GM08714 (cell line): ENCODE measurements around the gene ZNF213.
A peak's percentile ranks its signal among the peaks of the same experiment; 100 is the strongest.
"Not testable (repeated sequence)": the region's sequence is repeated elsewhere in the genome, so short reads cannot be mapped to it uniquely, and the experiment has no call there.

Experiments used
- H3K4me3 ChIP-seq: fragments of 200-500 bp; sonication (Bioruptor generic); 2 replicates; pipeline ENCODE4 v1.5.1; 2014; ENCODE audit warnings: mild to moderate bottlenecking, low read length, inconsistent platforms
- ZNF274 ChIP-seq: IDR thresholded peaks from 2 replicates; pipeline ENCODE4 v1.6.1; 2012; ENCODE audit warnings: mild to moderate bottlenecking, low read depth, low read length

The ZNF213 gene

GRCh38 chr16:3133844-3134243 lies 985 bp upstream of the ZNF213 start:
- peak overlapping the region; percentile 86 for H3K4me3 ChIP-seq
- TF ChIP-seq ZNF274 = no peak

DNA sequence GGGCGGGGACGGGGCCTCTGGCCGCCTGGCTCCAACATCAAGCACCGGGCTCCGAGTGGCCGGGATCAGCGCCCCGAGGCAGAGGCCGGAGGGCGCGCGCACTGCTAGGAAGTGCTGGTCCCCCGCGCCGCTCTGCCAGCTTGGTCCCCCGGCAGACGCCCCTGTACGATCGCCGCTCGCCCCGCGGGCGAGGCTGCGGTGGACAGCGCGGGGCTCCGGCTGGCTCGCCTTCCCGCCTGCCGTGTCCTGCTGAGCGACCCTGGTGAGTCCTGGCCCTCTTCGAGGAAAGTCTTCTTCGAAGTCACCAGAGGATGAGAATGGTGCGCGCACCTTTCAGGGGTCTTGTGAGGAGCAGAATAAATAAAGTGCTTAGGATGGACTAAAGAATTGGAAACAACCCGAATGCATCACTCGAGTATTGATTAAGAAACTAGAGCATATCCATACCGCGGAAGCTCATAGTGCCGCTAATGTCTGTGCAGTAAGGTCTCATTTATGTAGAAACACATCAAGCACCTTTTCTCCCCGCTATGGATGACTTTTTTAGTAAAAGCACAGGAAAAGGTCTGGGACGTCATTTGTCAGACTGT lies 392 bp downstream of the ZNF213 start:
- H3K4me3 ChIP-seq = peak overlapping the region; percentile 98
- TF ChIP-seq ZNF274 = no peak

DNA sequence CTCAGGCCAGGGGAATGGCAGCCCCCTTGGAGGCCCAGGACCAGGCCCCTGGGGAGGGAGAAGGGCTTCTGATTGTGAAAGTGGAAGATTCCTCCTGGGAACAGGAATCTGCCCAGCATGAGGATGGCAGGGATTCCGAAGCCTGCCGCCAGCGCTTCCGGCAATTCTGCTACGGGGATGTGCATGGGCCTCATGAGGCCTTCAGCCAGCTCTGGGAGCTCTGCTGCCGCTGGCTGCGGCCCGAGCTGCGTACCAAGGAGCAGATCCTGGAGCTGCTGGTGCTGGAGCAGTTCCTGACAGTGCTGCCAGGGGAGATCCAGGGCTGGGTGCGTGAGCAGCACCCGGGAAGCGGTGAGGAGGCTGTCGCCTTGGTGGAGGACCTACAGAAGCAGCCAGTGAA lies 2.4 kb downstream of the ZNF213 start:
- no peak for TF ChIP-seq ZNF274

DNA sequence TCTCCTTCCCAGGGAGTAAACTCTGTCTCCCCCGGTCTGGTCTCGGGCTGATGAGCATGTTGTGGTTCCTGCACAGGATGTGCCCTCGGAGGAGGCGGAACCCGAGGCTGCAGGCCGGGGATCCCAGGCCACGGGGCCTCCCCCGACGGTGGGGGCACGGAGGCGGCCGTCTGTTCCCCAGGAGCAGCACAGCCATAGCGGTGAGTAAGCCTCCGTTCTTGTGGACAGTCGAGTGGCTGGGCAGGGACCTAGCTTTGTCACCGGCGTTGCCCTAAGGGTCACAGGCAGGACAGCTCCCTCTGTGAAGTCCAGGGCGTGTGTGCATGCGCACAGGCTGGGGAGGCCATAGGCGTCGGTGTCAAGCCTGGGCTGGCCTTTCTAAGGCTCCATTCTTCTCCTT lies 3.5 kb downstream of the ZNF213 start:
- TF ChIP-seq ZNF274 = no peak
- H3K4me3 ChIP-seq = no peak overlapping the region

More for the DNA sequence above, 2.4 kb downstream of the ZNF213 start:
- H3K4me3 ChIP-seq = no peak overlapping the region

- TF ChIP-seq ZNF274 = no peak
- no peak overlapping the region for H3K4me3 ChIP-seq
Observed at GRCh38 chr16:3138823-3139426, 4.1 kb downstream of the ZNF213 start.

DNA sequence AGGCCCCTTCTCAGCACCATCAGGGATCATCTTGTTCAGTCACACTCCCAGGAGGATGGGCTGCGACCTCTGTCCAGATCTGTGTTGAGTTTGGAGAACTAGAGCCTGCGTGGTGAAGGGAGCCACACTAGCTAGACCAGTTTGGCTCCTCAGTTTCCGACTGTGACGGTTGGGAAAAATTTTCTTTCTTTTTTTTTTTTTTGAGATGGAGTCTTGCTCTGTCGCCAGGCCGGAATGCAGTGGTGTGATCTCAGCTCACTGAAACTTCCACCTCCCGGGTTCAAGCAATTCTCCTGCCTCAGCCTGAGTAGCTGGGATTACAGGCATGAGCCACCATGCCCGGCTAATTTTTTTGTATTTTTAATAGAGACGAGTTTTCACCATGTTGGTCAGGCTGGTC lies 4.7 kb downstream of the ZNF213 start:
- not testable (repeated sequence) for H3K4me3 ChIP-seq

- no peak for TF ChIP-seq ZNF274
- no peak overlapping the region for H3K4me3 ChIP-seq
Observed at GRCh38 chr16:3140603-3141427, 6.0 kb downstream of the ZNF213 start.

GRCh38 chr16:3141781-3142311 lies 7.0 kb downstream of the ZNF213 start:
- TF ChIP-seq ZNF274 = no peak

DNA sequence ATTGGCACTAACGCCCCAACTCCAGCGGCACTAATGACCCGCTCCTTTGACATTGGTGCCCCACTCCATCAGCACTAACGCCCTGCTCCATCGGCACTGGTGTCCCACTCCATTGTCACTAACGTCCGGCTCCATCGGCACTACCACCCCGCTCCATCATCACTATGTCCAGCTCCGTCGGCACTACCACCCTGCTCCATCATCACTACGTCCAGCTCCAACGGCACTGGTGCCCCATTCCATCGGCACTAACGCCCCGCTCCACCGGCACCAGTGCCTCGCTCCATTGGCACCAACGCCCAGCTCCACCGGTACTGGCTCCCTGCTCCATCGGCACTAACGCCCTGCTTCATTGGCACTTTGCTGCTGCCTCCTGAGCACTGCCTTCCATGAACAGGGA lies 7.5 kb downstream of the ZNF213 start:
- H3K4me3 ChIP-seq = no peak overlapping the region
- no peak for TF ChIP-seq ZNF274

More at GRCh38 chr16:3141781-3142311, 7.0 kb downstream of the ZNF213 start:
- no peak overlapping the region for H3K4me3 ChIP-seq

DNA sequence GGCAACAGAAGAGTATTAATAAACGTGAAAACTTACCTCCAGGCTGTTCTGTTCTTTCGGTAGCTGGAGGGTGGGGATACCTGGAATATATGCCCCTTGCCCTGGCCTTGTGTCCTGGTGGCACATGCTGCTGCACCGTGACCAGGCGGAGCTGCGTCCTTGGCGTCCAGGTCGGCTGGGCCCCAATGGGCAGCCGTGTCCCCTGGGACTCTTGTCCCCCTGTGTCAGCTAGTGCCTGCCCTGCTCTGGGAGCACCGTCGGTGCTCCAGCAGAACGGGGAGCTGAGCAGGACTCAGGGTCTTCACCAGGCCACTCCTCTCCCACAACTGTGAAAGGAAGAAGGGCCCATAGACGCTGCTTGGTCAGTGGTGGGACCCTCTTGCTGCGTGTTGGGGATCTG lies 7.9 kb downstream of the ZNF213 start:
- no peak for TF ChIP-seq ZNF274

GRCh38 chr16:3143189-3143588 lies 8.4 kb downstream of the ZNF213 start:
- no peak overlapping the region for H3K4me3 ChIP-seq
- no peak for TF ChIP-seq ZNF274

More for the DNA sequence above, 7.9 kb downstream of the ZNF213 start:
- H3K4me3 ChIP-seq = no peak overlapping the region

GRCh38 chr16:3143598-3144320 lies 8.9 kb downstream of the ZNF213 start:
- no peak for TF ChIP-seq ZNF274
- H3K4me3 ChIP-seq = no peak overlapping the region

- no peak for TF ChIP-seq ZNF274
- H3K4me3 ChIP-seq = no peak overlapping the region
Observed at GRCh38 chr16:3144321-3144983, 9.6 kb downstream of the ZNF213 start.

DNA sequence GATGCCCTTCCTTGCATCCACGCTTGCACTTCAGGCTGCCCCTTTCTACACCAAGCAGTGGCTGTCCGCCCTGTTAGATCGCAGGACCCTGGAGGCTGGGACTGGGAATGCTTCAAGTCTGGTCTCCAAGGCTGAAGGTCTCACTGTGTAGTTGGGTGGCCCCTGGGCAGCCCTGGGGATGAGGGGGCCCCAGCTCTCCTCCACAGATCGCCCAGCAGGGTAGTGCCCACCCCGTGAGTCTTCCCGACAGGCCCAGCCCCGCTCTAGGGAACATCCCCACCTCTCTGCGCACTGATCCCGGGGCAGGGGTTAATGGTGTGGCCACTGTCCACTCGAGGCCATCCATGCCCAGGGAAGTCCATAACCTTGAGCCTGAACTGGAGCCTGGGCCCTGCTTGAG lies 10.3 kb downstream of the ZNF213 start:
- TF ChIP-seq ZNF274 = no peak
- H3K4me3 ChIP-seq = no peak overlapping the region
